ENCODE results near the gene HID1.

DNA sequence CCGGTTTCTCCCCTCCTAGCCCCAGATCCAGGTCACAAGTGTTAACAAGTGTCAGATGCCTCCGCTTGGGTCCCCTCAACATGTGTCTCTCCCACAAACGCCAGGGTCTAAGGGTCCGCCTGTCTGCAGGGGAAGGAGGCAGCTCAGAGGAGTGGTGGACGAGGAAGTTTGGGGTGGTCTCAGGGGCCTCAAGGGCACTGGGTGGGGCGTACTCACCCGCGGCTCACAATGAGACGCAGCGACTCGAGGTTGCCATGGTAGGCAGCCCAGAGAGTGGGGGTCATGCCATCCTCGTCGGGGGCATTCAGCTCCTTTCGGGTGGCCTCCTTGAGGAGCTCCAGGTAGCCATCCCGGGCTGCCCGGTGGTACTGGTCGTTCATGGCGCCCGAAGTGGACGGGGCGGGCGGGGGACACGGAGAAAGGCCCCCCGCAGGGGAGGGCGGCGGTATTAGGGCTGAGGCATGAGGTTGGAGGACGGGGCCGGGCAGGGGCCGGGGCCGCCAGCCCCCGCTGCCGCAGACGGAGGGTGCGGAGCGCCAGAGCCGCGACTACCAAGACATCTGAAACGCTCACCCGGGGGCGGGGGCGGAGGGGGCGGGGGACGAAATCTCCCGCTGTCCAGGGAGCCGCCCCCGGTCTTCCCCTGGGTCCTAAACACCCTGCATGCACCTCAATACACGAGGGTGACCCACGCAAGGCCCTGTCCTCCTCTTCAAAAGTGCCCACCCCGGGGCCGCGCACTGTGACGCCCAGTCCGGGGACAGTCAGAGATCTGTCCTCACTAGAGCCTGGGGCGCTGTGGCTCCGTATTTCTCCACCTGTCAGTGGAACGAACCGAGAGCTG is 49.6 kb downstream of the HID1 start, which contains the start of gene USH1G:
- TF ChIP-seq POLR2A (IDR thresholded peaks at IDR 0.05), result no peak
- TF ChIP-seq CTCF (IDR thresholded peaks at IDR 0.05), result no peak
- no peak for TF ChIP-seq POLR2AphosphoS5 (IDR thresholded peaks at IDR 0.05)
- TF ChIP-seq EP300 (IDR thresholded peaks at IDR 0.05), result no peak
